Measurements from ENCODE around the gene MRS2.

MRS2 gene

GRCh38 chr6:24460966-24461365 lies 58.2 kb downstream of the MRS2 start:
- FAIRE-seq (no peak), DNase-seq (ENCODE audit: insufficient read length, low spot score) (no peak)

GRCh38 chr6:24464253-24465038 lies 61.7 kb downstream of the MRS2 start:
- FAIRE-seq (no peak), DNase-seq (ENCODE audit: insufficient read length, low spot score) (no peak)

GRCh38 chr6:24469811-24470210 lies 67.1 kb downstream of the MRS2 start:
- no peak for FAIRE-seq
- no peak for DNase-seq (ENCODE audit: insufficient read length, low spot score)

- DNase-seq (ENCODE audit: insufficient read length, low spot score) = no peak
- FAIRE-seq = no peak
Observed at GRCh38 chr6:24472181-24472580, 69.4 kb downstream of the MRS2 start.
